GM12865 (cell line): Measurements from ENCODE around the gene SLCO4A1.

Experiments
- DNase-seq: peaks from one replicate; pipeline ENCODE4 v3.0.0; 2010; ENCODE audit warnings: low read depth
- H3K4me3 ChIP-seq: 2 replicates; pipeline ENCODE4 v1.5.1; 2011; ENCODE audit warnings: mild to moderate bottlenecking, low read depth, low read length, control low read depth
- CTCF ChIP-seq: IDR thresholded peaks from 2 replicates; pipeline ENCODE4 v1.5.1; 2011; ENCODE audit warnings: low read length, control low read depth, low read depth, inconsistent platforms; ENCODE audit not compliant: insufficient read depth; ENCODE audit errors: missing control alignments

SLCO4A1 gene

GRCh38 chr20:62602550-62602949, 39.8 kb upstream of the SLCO4A1 start:
- no peak for DNase-seq
- no peak overlapping the region for H3K4me3 ChIP-seq
- TF ChIP-seq CTCF = no peak

- H3K4me3 ChIP-seq = no peak overlapping the region
- TF ChIP-seq CTCF = no peak
- DNase-seq = no peak
Observed at GRCh38 chr20:62603021-62603906, 39.0 kb upstream of the SLCO4A1 start.

- DNase-seq = no peak
- TF ChIP-seq CTCF = no peak
Observed at GRCh38 chr20:62603907-62604785, 38.2 kb upstream of the SLCO4A1 start.

GRCh38 chr20:62604796-62605195, 37.5 kb upstream of the SLCO4A1 start:
- no peak for DNase-seq
- no peak for TF ChIP-seq CTCF
- no peak overlapping the region for H3K4me3 ChIP-seq

More at GRCh38 chr20:62603907-62604785, 38.2 kb upstream of the SLCO4A1 start:
- no peak overlapping the region for H3K4me3 ChIP-seq

- no peak for TF ChIP-seq CTCF
- no peak overlapping the region for H3K4me3 ChIP-seq
- DNase-seq = no peak
Observed at GRCh38 chr20:62605236-62605943, 36.9 kb upstream of the SLCO4A1 start.

GRCh38 chr20:62606016-62606415, 36.3 kb upstream of the SLCO4A1 start:
- no peak for DNase-seq
- no peak for TF ChIP-seq CTCF

More at GRCh38 chr20:62606016-62606415, 36.3 kb upstream of the SLCO4A1 start:
- no peak overlapping the region for H3K4me3 ChIP-seq
